HUES64 (cell line): ENCODE measurements around the gene CCNB1IP1.
"Not testable (repeated sequence)": the region's sequence is repeated elsewhere in the genome, so short reads cannot be mapped to it uniquely, and the experiment has no call there.

ENCODE experiments used
- H3K27ac ChIP-seq: 2 replicates; pipeline ENCODE4 v1.7.0; 2013; ENCODE audit warnings: low read depth, low read length, inconsistent platforms
- H3K27me3 ChIP-seq: 2 replicates; pipeline ENCODE4 v1.6.1; 2013; ENCODE audit warnings: mild to moderate bottlenecking, low read length; ENCODE audit not compliant: insufficient read depth
- H3K36me3 ChIP-seq: 2 replicates; pipeline ENCODE4 v1.6.1; 2013; ENCODE audit warnings: mild to moderate bottlenecking, low read length; ENCODE audit not compliant: insufficient read depth
- H3K4me1 ChIP-seq: 2 replicates; pipeline ENCODE4 v1.6.1; 2013; ENCODE audit warnings: mild to moderate bottlenecking, low read length, moderate library complexity; ENCODE audit not compliant: insufficient read depth
- H3K4me3 ChIP-seq: 2 replicates; pipeline ENCODE4 v1.5.1; 2013; ENCODE audit warnings: mild to moderate bottlenecking, low read length, moderate library complexity
- H3K9ac ChIP-seq: 2 replicates; pipeline ENCODE4 v1.6.1; 2013; ENCODE audit warnings: mild to moderate bottlenecking, low read depth, low read length
- H3K9me3 ChIP-seq: 2 replicates; pipeline ENCODE4 v1.6.1; 2013; ENCODE audit warnings: low read depth, low read length; ENCODE audit not compliant: insufficient read depth
- WGBS: fragments of 150-250, 120-280 bp; methylation state at CpG from one replicate; pipeline ENCODE4 v1.1.7; 2013; ENCODE audit warnings: missing lambda C conversion rate; 5-methylcytosine and 5-hydroxymethylcytosine counted together

The CCNB1IP1 gene

GRCh38 chr14:20302042-20302755, 30.9 kb downstream of the CCNB1IP1 start:
- Histone ChIP-seq H3K9ac (no peak overlapping the region), H3K9me3 (no peaks in the 10 kb centered on the region), H3K4me1 (peaks cover 10% of the 10 kb centered on the region; the same call in 1 of the 2 replicates), H3K27me3 (no peaks in the 10 kb centered on the region), H3K4me3 (no peak overlapping the region), H3K27ac (no peak overlapping the region; the same call in 1 of the 2 replicates), H3K36me3 (peaks cover 43% of the 10 kb centered on the region)
- WGBS, result 76% methylated on average over 1 of the region's 1 CpG

DNA sequence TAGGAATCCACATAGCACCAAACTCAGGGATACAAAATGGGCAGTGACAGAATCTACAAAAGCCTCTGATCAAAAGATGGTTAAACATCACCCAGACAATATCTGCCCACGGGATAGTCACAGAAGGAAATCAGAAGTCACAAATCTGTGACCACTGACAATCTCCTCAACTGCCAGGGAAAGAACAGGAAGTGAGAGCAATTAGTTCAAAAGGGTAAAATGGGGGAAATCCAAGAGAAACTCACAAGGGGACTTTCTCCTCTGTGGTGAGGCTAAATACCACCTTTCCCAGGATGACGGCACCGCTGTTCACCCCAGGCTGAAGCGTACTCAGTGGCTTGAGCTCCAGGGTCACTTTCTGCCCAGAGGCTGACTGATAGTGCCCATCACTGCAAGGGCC, 38.0 kb downstream of the CCNB1IP1 start:
- 91% methylated on average over 4 of the region's 4 CpGs for WGBS
- H3K4me1 ChIP-seq, result no peaks in the 10 kb centered on the region
- no peaks in the 10 kb centered on the region for H3K27me3 ChIP-seq
- no peak overlapping the region for H3K4me3 ChIP-seq
- no peak overlapping the region for H3K9ac ChIP-seq
- H3K36me3 ChIP-seq, result peaks cover 93% of the 10 kb centered on the region
- H3K27ac ChIP-seq, result no peak overlapping the region
- H3K9me3 ChIP-seq, result no peaks in the 10 kb centered on the region

- Histone ChIP-seq H3K9me3 (no peaks in the 10 kb centered on the region), H3K36me3 (peaks cover 97% of the 10 kb centered on the region), H3K27ac (no peak overlapping the region), H3K27me3 (no peaks in the 10 kb centered on the region), H3K4me3 (no peak overlapping the region), H3K9ac (no peak overlapping the region), H3K4me1 (no peaks in the 10 kb centered on the region)
- WGBS, result 83% methylated on average over 2 of the region's 2 CpGs
Measured at GRCh38 chr14:20294636-20295035, 38.4 kb downstream of the CCNB1IP1 start.

DNA sequence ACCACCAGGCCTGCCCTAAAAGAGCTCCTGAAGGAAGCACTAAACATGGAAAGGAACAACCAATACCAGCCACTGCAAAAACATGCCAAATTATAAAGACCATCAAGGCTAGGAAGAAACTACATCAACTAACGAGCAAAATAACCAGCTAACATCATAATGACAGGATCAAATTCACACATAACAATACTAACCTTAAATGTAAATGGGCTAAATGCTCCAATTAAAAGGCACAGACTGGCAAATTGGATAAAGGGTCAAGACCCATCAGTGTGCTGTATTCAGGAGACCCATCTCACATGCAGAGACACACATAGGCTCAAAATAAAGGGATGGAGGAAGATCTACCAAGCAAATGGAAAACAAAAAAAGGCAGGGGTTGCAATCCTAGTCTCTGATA, 51.1 kb downstream of the CCNB1IP1 start:
- not testable (repeated sequence) for H3K27me3 ChIP-seq, H3K27ac ChIP-seq, H3K36me3 ChIP-seq, H3K9ac ChIP-seq, H3K4me3 ChIP-seq, H3K4me1 ChIP-seq
- no CpG with 5 or more reads among the region's 1 CpG for WGBS
- peaks cover 23% of the 10 kb centered on the region; the same call in 1 of the 2 replicates for H3K9me3 ChIP-seq

GRCh38 chr14:20280265-20280664, 52.8 kb downstream of the CCNB1IP1 start:
- peaks cover 36% of the 10 kb centered on the region; the same call in 1 of the 2 replicates for H3K9me3 ChIP-seq
- not testable (repeated sequence) for H3K27ac ChIP-seq, H3K27me3 ChIP-seq, H3K9ac ChIP-seq, H3K4me3 ChIP-seq, H3K4me1 ChIP-seq, H3K36me3 ChIP-seq
- 92% methylated on average over 7 of the region's 7 CpGs for WGBS

- Histone ChIP-seq H3K27me3 (no peaks in the 10 kb centered on the region), H3K4me3 (no peak overlapping the region), H3K4me1 (no peaks in the 10 kb centered on the region), H3K9ac (no peak overlapping the region), H3K9me3 (peaks cover 54% of the 10 kb centered on the region), H3K36me3 (0 out of 2 replicates have a peak, but pooled peaks cover 4% of the 10 kb centered on the region), H3K27ac (no peak overlapping the region)
- 80% methylated on average over 1 of the region's 1 CpG for WGBS
Measured at GRCh38 chr14:20278414-20278813, 54.7 kb downstream of the CCNB1IP1 start.

DNA sequence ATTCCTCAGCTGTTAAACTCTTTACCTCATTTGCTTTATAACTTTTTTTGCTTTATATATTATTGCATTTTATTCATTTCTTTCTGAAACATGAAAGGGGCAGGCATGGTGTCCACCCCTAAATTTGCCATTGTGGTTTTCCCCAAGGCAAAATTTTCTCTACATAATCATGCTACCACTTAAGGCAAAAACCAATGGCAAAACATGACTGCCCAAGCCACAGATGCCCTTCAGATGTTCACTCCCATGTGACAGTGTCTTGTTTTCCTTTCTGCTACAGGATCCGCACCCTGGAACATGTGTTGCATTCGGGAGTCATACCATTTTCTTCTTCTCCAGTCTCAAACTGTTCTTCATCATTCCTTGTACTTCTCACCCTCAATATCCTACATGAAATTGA, 55.7 kb downstream of the CCNB1IP1 start:
- H3K27ac ChIP-seq, result no peak overlapping the region
- no peak overlapping the region for H3K4me3 ChIP-seq
- peaks cover 63% of the 10 kb centered on the region for H3K9me3 ChIP-seq
- H3K27me3 ChIP-seq, result no peaks in the 10 kb centered on the region
- no peaks in the 10 kb centered on the region for H3K4me1 ChIP-seq
- no peak overlapping the region for H3K9ac ChIP-seq
- whole genome bisulfite sequencing, result 92% methylated on average over 2 of the region's 2 CpGs
- H3K36me3 ChIP-seq, result 0 out of 2 replicates have a peak, but pooled peaks cover 4% of the 10 kb centered on the region

GRCh38 chr14:20274062-20274461, 59.0 kb downstream of the CCNB1IP1 start:
- no peak overlapping the region for H3K4me3 ChIP-seq
- no peaks in the 10 kb centered on the region for H3K4me1 ChIP-seq
- 96% methylated on average over 2 of the region's 2 CpGs for WGBS
- no peaks in the 10 kb centered on the region for H3K36me3 ChIP-seq
- peaks cover 78% of the 10 kb centered on the region for H3K9me3 ChIP-seq
- no peak overlapping the region for H3K27ac ChIP-seq
- no peak overlapping the region for H3K9ac ChIP-seq
- no peaks in the 10 kb centered on the region for H3K27me3 ChIP-seq

DNA sequence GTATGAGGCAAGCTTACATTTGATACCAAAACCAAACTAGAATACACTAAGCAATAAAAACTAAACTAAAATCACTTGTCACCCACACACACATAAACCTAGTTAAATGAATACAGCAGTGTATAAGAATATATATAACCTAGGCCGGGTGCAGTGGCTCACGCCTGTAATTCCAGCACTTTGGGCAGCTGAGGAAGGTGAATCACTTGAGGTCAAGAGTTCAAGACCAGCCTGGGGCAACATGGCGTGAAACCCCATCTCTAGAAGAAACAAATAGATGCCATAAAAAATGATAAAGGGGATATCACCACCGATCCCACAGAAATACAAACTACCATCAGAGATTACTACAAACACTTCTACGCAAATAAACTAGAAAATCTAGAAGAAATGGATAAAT, 68.7 kb downstream of the CCNB1IP1 start:
- 93% methylated on average over 5 of the region's 5 CpGs for WGBS
- H3K9ac ChIP-seq, H3K36me3 ChIP-seq, H3K4me1 ChIP-seq, H3K27me3 ChIP-seq, H3K4me3 ChIP-seq, H3K27ac ChIP-seq: not testable (repeated sequence)
- peaks cover 44% of the 10 kb centered on the region for H3K9me3 ChIP-seq

- H3K4me1 ChIP-seq, result no peaks in the 10 kb centered on the region
- no peak overlapping the region for H3K9ac ChIP-seq
- no peaks in the 10 kb centered on the region for H3K36me3 ChIP-seq
- H3K27ac ChIP-seq, result no peak overlapping the region
- 63% methylated on average over 2 of the region's 3 CpGs for WGBS
- peaks cover 49% of the 10 kb centered on the region for H3K9me3 ChIP-seq
- H3K27me3 ChIP-seq, result no peaks in the 10 kb centered on the region
- no peak overlapping the region for H3K4me3 ChIP-seq
Measured at GRCh38 chr14:20262642-20263128, 70.4 kb downstream of the CCNB1IP1 start.
